Measurements from ENCODE around the gene CNTNAP2. TPM values are rescaled to one million over a fixed set of nuclear protein-coding genes. Genes with fewer than 3 reads are reported as not detected.

The CNTNAP2 gene
- total and polyA plus RNA-seq, 2 donors from 2014 or later, result 0.06 to 0.13 TPM

DNA sequence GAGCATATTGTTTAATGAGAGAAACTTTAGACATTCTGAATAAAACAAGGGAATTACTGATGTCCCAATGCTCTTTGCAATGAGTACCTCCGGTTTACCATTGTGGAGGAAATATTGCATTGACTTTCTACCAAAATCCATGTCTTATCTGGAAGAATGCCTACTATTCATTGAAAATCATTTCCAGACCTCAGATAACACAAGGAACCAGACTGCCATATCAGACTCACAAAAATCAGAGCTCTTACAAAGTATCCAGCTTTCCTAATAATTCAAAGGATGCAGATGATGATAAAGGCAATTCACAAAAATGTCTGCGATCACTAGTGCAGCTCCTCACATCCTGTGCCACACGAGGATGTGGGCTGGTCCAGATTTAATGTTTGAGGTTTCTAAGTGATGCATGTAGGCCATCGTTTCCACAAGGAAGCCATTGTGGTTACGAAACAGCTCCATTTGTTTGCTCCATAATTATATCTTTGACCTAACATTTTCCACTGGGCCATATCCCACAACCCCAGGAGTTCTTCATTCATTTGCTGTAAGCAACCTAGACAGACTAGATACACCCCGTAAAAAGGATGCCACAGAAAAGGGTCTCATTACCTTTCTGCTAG lies 1642.8 kb downstream of the CNTNAP2 start:
- no peak for FAIRE-seq
- no peaks in the 10 kb centered on the region for H3K9me3 ChIP-seq (ENCODE audit: control insufficient read depth in 2 of 3, insufficient read depth in 1 of 3, low read length in 3 of 3)

DNA sequence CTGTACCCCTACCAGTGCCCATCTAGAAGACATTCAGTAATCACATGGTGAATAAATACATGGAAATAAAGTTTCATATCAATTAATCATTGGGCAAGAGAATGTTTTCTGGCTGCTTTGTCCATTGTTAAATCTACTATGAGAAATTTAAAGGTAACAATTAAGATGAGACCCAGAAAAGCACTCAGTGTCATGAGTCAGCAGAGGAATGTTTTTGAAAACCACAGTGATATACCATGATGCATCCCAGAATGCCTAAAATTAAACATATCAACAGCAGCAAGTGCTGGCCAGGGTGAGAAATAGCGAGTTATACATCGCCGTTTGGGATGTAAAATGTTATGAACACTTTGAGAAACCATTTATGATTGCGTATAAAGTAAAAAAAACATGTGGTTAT lies 1648.7 kb downstream of the CNTNAP2 start:
- no peak overlapping the region for H3K4me3 ChIP-seq (ENCODE audit: low read length in 3 of 3)
- no peak for FAIRE-seq
- intact Hi-C loops (cut with DNase I), result no loop called here

More for the DNA sequence above, 1642.8 kb downstream of the CNTNAP2 start:
- Histone ChIP-seq H3K4me1 (ENCODE audit: control insufficient read depth in 2 of 3, insufficient read depth in 2 of 3, low read depth in 1 of 3, low read length in 3 of 3) (no peaks in the 10 kb centered on the region), H3K9ac (ENCODE audit: low read length in 3 of 3) (no peak overlapping the region), H3K27me3 (ENCODE audit: control insufficient read depth, insufficient read depth, low read length) (no peaks in the 10 kb centered on the region), H3K36me3 (ENCODE audit: control insufficient read depth in 2 of 3, insufficient read depth in 3 of 3, low read length in 3 of 3) (no peaks in the 10 kb centered on the region), H3K4me3 (ENCODE audit: low read length in 3 of 3) (no peak overlapping the region), H3K27ac (ENCODE audit: low read depth in 2 of 2, low read length in 2 of 2) (no peak overlapping the region)
- no peak for DNase-seq
- TF ChIP-seq, protein P1, sequence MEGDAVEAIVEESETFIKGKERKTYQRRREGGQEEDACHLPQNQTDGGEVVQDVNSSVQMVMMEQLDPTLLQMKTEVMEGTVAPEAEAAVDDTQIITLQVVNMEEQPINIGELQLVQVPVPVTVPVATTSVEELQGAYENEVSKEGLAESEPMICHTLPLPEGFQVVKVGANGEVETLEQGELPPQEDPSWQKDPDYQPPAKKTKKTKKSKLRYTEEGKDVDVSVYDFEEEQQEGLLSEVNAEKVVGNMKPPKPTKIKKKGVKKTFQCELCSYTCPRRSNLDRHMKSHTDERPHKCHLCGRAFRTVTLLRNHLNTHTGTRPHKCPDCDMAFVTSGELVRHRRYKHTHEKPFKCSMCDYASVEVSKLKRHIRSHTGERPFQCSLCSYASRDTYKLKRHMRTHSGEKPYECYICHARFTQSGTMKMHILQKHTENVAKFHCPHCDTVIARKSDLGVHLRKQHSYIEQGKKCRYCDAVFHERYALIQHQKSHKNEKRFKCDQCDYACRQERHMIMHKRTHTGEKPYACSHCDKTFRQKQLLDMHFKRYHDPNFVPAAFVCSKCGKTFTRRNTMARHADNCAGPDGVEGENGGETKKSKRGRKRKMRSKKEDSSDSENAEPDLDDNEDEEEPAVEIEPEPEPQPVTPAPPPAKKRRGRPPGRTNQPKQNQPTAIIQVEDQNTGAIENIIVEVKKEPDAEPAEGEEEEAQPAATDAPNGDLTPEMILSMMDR (IDR thresholded peaks at IDR 0.05; ENCODE audit: borderline replicate concordance, extremely low read depth, insufficient read depth), result no peak
- intact Hi-C loops (cut with DNase I), result no loop called here

DNA sequence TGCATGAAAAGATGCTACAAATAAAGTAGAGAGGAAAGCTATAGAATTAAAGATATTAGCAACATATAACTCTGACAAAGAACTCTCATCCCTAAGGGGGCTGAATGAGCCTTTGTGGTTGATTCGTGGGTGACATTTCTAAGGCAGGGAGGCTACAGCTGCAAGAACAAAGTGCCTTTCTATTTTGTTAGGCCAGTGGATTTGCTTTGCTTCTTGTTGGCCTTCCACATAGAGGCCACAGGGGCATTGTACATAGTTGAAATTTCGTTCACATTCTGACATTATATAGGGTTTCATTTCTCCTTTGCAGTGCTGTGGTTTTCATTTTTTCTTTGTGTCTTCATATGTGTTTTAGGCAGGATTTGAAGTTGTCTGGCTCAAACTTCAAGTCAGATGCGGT lies 1654.7 kb downstream of the CNTNAP2 start:
- no peak for DNase-seq
- H3K9me3 ChIP-seq (ENCODE audit: control insufficient read depth in 2 of 3, insufficient read depth in 1 of 3, low read length in 3 of 3), result no peaks in the 10 kb centered on the region
- no peaks in the 10 kb centered on the region for H3K27me3 ChIP-seq (ENCODE audit: control insufficient read depth, insufficient read depth, low read length)
- no peak for FAIRE-seq
- H3K36me3 ChIP-seq (ENCODE audit: control insufficient read depth in 2 of 3, insufficient read depth in 3 of 3, low read length in 3 of 3), result no peaks in the 10 kb centered on the region
- no peak overlapping the region for H3K4me3 ChIP-seq (ENCODE audit: low read length in 3 of 3)
- intact Hi-C loops (cut with DNase I), result no loop called here
- TF ChIP-seq, protein P1 (IDR thresholded peaks at IDR 0.05; ENCODE audit: borderline replicate concordance, extremely low read depth, insufficient read depth), result no peak
- H3K27ac ChIP-seq (ENCODE audit: low read depth in 2 of 2, low read length in 2 of 2), result no peak overlapping the region
- no peaks in the 10 kb centered on the region for H3K4me1 ChIP-seq (ENCODE audit: control insufficient read depth in 2 of 3, insufficient read depth in 2 of 3, low read depth in 1 of 3, low read length in 3 of 3)
- no peak overlapping the region for H3K9ac ChIP-seq (ENCODE audit: low read length in 3 of 3)

More for the DNA sequence above, 1648.7 kb downstream of the CNTNAP2 start:
- H3K9ac ChIP-seq (ENCODE audit: low read length in 3 of 3), result no peak overlapping the region
- no peak for DNase-seq
- no peaks in the 10 kb centered on the region for H3K4me1 ChIP-seq (ENCODE audit: control insufficient read depth in 2 of 3, insufficient read depth in 2 of 3, low read depth in 1 of 3, low read length in 3 of 3)
- TF ChIP-seq, protein P1 (IDR thresholded peaks at IDR 0.05; ENCODE audit: borderline replicate concordance, extremely low read depth, insufficient read depth), result no peak
- no peaks in the 10 kb centered on the region for H3K9me3 ChIP-seq (ENCODE audit: control insufficient read depth in 2 of 3, insufficient read depth in 1 of 3, low read length in 3 of 3)
- H3K27ac ChIP-seq (ENCODE audit: low read depth in 2 of 2, low read length in 2 of 2), result no peak overlapping the region
- no peaks in the 10 kb centered on the region for H3K36me3 ChIP-seq (ENCODE audit: control insufficient read depth in 2 of 3, insufficient read depth in 3 of 3, low read length in 3 of 3)
- no peaks in the 10 kb centered on the region for H3K27me3 ChIP-seq (ENCODE audit: control insufficient read depth, insufficient read depth, low read length)

DNA sequence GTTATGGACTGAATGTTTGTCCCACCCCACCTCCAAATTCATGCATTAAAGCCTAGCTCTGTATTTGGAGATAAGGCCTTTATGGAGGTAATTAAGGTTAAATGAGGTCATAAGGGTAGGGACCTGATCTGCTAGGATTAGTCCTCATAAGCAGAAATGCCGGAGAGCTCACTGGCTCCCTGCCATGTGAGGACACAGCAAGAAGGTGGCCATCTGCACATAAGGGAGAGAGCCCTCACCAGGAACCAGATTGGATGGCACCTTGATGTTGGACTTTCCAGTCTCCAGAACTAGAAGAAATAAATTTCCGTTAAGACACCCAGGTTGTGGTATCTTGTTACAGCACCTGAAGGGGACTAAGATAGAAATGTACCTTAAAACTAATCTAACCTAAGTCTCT lies 1657.9 kb downstream of the CNTNAP2 start:
- DNase-seq (no peak), FAIRE-seq (no peak)
- Histone ChIP-seq H3K27ac (ENCODE audit: low read depth in 2 of 2, low read length in 2 of 2) (no peak overlapping the region), H3K9me3 (ENCODE audit: control insufficient read depth in 2 of 3, insufficient read depth in 1 of 3, low read length in 3 of 3) (no peaks in the 10 kb centered on the region), H3K27me3 (ENCODE audit: control insufficient read depth, insufficient read depth, low read length) (no peaks in the 10 kb centered on the region), H3K4me1 (ENCODE audit: control insufficient read depth in 2 of 3, insufficient read depth in 2 of 3, low read depth in 1 of 3, low read length in 3 of 3) (no peaks in the 10 kb centered on the region), H3K4me3 (ENCODE audit: low read length in 3 of 3) (no peak overlapping the region), H3K36me3 (ENCODE audit: control insufficient read depth in 2 of 3, insufficient read depth in 3 of 3, low read length in 3 of 3) (no peaks in the 10 kb centered on the region), H3K9ac (ENCODE audit: low read length in 3 of 3) (no peak overlapping the region)
- intact Hi-C loops (cut with DNase I), result no loop called here
- TF ChIP-seq, protein P1 (IDR thresholded peaks at IDR 0.05; ENCODE audit: borderline replicate concordance, extremely low read depth, insufficient read depth), result no peak
